SK-N-SH (cell line): Measurements from ENCODE around the gene GSG1L.

Source experiments
- GATA2 ChIP-seq: sonication (generic); formaldehyde crosslinking; IDR thresholded peaks from 2 replicates; pipeline ENCODE4 v1.5.0; 2020; ENCODE audit warnings: mild to moderate bottlenecking, missing genetic modification reagents
- JUND ChIP-seq: IDR thresholded peaks from 2 replicates; pipeline ENCODE4 v1.4.0; 2012
- TF ChIP-seq, protein P1 (sequence below): fragments of 200-600 bp; sonication (generic); IDR thresholded peaks from 2 replicates; pipeline ENCODE4 v1.6.1; 2017; ENCODE audit warnings: antibody characterized with exemption, mild to moderate bottlenecking, moderate library complexity

DNA sequence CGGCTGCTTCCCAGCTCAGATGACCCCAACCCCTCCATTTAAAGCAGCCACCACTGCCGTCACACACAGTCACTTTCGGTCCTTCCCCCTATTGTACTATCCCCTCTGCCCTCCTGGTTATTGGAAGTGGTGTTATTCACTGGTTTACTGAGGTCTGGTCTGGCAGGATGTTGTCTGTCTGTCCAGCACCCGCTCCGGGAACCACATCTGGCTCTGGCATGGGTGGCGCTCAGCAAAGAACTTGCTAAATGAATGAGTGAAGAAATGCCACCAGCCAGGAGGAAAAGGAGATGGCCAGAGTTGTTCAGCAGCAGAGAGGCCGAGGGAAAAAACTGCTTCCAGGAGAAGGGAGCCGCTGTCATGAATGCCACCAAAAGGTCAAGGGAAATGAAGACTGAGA, 161.6 kb downstream of the GSG1L start:
- TF ChIP-seq JUND (no peak), GATA2 (CRISPR knock-in tag) (no peak)
- TF ChIP-seq, protein P1, sequence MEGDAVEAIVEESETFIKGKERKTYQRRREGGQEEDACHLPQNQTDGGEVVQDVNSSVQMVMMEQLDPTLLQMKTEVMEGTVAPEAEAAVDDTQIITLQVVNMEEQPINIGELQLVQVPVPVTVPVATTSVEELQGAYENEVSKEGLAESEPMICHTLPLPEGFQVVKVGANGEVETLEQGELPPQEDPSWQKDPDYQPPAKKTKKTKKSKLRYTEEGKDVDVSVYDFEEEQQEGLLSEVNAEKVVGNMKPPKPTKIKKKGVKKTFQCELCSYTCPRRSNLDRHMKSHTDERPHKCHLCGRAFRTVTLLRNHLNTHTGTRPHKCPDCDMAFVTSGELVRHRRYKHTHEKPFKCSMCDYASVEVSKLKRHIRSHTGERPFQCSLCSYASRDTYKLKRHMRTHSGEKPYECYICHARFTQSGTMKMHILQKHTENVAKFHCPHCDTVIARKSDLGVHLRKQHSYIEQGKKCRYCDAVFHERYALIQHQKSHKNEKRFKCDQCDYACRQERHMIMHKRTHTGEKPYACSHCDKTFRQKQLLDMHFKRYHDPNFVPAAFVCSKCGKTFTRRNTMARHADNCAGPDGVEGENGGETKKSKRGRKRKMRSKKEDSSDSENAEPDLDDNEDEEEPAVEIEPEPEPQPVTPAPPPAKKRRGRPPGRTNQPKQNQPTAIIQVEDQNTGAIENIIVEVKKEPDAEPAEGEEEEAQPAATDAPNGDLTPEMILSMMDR, result no peak
